ENCODE results near the gene KLHL33. TPM values are rescaled to one million over a fixed set of nuclear protein-coding genes. Genes with fewer than 3 reads are reported as not detected.
A peak's percentile ranks its signal among the peaks of the same experiment; 100 is the strongest.

KLHL33 gene
- total RNA-seq, 2 donors from 2014 or later, result 0.34 to 0.77 TPM

- ATAC-seq, result no peak
- intact Hi-C loops (cut with DNase I), result no loop called here
These were observed 51.1 kb downstream of the KLHL33 start for GRCh38 chr14:20384886-20385285.

GRCh38 chr14:20384321-20384720 lies 51.6 kb downstream of the KLHL33 start:
- intact Hi-C loops (cut with DNase I), result no loop called here
- ATAC-seq (no peak), DNase-seq (no peak)

More at GRCh38 chr14:20384886-20385285, 51.1 kb downstream of the KLHL33 start:
- no peak for DNase-seq

GRCh38 chr14:20383636-20384035 lies 52.3 kb downstream of the KLHL33 start:
- DNase-seq (no peak), ATAC-seq (no peak)
- intact Hi-C loops (cut with DNase I), result no loop called here

- intact Hi-C loops (cut with DNase I), result no loop called here
- ATAC-seq (no peak), DNase-seq (no peak)
These were observed 52.9 kb downstream of the KLHL33 start for GRCh38 chr14:20383032-20383431.

GRCh38 chr14:20382526-20382925 lies 53.4 kb downstream of the KLHL33 start:
- ATAC-seq (no peak), DNase-seq (no peak)
- intact Hi-C loops (cut with DNase I), result no loop called here

GRCh38 chr14:20381341-20381740 lies 54.6 kb downstream of the KLHL33 start:
- peak in 1 of 2 donors; percentile 5 for ATAC-seq
- no peak for DNase-seq
- intact Hi-C loops (cut with DNase I), result no loop called here

- ATAC-seq, result no peak
- DNase-seq, result no peak
- intact Hi-C loops (cut with DNase I), result no loop called here
These were observed 55.3 kb downstream of the KLHL33 start for GRCh38 chr14:20380681-20381080.

GRCh38 chr14:20379743-20380142 lies 56.2 kb downstream of the KLHL33 start:
- ATAC-seq (no peak), DNase-seq (no peak)
- intact Hi-C loops (cut with DNase I), result no loop called here

- no peak for ATAC-seq
- no peak for DNase-seq
- intact Hi-C loops (cut with DNase I), result no loop called here
These were observed 58.8 kb downstream of the KLHL33 start for GRCh38 chr14:20377171-20377570.

GRCh38 chr14:20376071-20376588 lies 59.8 kb downstream of the KLHL33 start:
- DNase-seq, result no peak

More at GRCh38 chr14:20376071-20376588, 59.8 kb downstream of the KLHL33 start:
- ATAC-seq, result no peak
- intact Hi-C loops (cut with DNase I), result no loop called here

Other genes starting within 250 kb of the KLHL33 start
- gene OR11G2, start 245.3 kb downstream of the KLHL33 start, total RNA-seq, result not detected
- gene OR11H6, start 212.5 kb downstream of the KLHL33 start, total RNA-seq, result not detected
- gene OR11H7, start 207.2 kb downstream of the KLHL33 start, total RNA-seq, result not detected
- gene OR11H4, start 196.9 kb downstream of the KLHL33 start, total RNA-seq, result not detected
- gene TTC5, start 130.2 kb downstream of the KLHL33 start, total RNA-seq, result 10 to 100 TPM in 1 of 2 donors, 1 to 10 TPM in 1; 7.6 to 13.3 TPM
- 10 to 100 TPM; 41.0 to 49.2 TPM for gene CCNB1IP1, start 102.9 kb downstream of the KLHL33 start, total RNA-seq
- gene PARP2, start 92.5 kb downstream of the KLHL33 start, total RNA-seq, result 10 to 100 TPM; 12.5 to 13.6 TPM
- 10 to 100 TPM; 13.1 to 17.1 TPM for gene TEP1, start 22.7 kb downstream of the KLHL33 start, total RNA-seq
- gene OSGEP, start 18.6 kb upstream of the KLHL33 start, total RNA-seq, result 10 to 100 TPM; 15.4 to 23.5 TPM
- gene APEX1, start 19.1 kb upstream of the KLHL33 start, total RNA-seq, result 10 to 100 TPM; 68.3 to 91.5 TPM
- 10 to 100 TPM; 19.5 to 23.2 TPM for gene PIP4P1, start 25.3 kb upstream of the KLHL33 start, total RNA-seq
- gene PNP, start 33.2 kb upstream of the KLHL33 start, total RNA-seq, result 10 to 100 TPM; 10.8 to 29.4 TPM
- gene RNASE10, start 69.4 kb upstream of the KLHL33 start, total RNA-seq, result under 1 TPM; 0.27 to 0.34 TPM
- not detected for gene RNASE9, start 124.9 kb upstream of the KLHL33 start, total RNA-seq
- not detected for gene RNASE11, start 151.8 kb upstream of the KLHL33 start, total RNA-seq
- gene RNASE12, start 155.2 kb upstream of the KLHL33 start, total RNA-seq, result not detected
- not detected for gene OR6S1, start 205.5 kb upstream of the KLHL33 start, total RNA-seq
- 10 to 100 TPM; 15.9 to 20.8 TPM for gene RNASE4, start 248.4 kb upstream of the KLHL33 start, total RNA-seq